ENCODE results near the gene CAB39.

The CAB39 gene

DNA sequence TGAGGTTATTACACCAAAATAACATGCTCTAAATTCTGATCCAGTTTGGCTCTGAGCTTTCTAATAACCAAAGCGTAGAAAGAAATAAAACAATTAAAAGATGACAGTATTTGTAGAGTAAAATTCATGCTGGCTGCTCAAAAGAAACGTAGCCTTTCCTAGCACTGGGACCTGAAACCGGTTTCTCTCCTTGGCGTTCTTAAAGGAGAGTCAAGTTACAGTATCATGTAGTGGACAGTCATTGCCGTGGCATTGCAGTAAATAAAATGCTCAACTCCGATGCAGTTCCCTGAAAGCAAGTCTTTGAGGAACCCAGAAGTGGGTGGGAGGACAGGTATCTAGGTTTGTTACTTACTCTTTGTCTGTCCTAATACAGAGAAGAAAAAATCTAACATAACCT is 99.4 kb downstream of the CAB39 start:
- TF ChIP-seq, protein P1, sequence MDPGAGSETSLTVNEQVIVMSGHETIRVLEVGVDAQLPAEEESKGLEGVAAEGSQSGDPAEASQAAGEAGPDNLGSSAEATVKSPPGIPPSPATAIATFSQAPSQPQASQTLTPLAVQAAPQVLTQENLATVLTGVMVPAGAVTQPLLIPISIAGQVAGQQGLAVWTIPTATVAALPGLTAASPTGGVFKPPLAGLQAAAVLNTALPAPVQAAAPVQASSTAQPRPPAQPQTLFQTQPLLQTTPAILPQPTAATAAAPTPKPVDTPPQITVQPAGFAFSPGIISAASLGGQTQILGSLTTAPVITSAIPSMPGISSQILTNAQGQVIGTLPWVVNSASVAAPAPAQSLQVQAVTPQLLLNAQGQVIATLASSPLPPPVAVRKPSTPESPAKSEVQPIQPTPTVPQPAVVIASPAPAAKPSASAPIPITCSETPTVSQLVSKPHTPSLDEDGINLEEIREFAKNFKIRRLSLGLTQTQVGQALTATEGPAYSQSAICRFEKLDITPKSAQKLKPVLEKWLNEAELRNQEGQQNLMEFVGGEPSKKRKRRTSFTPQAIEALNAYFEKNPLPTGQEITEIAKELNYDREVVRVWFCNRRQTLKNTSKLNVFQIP (CRISPR knock-in tag; IDR thresholded peaks at IDR 0.05; ENCODE audit: borderline replicate concordance, low read depth): no peak
- TF ChIP-seq, protein P2, sequence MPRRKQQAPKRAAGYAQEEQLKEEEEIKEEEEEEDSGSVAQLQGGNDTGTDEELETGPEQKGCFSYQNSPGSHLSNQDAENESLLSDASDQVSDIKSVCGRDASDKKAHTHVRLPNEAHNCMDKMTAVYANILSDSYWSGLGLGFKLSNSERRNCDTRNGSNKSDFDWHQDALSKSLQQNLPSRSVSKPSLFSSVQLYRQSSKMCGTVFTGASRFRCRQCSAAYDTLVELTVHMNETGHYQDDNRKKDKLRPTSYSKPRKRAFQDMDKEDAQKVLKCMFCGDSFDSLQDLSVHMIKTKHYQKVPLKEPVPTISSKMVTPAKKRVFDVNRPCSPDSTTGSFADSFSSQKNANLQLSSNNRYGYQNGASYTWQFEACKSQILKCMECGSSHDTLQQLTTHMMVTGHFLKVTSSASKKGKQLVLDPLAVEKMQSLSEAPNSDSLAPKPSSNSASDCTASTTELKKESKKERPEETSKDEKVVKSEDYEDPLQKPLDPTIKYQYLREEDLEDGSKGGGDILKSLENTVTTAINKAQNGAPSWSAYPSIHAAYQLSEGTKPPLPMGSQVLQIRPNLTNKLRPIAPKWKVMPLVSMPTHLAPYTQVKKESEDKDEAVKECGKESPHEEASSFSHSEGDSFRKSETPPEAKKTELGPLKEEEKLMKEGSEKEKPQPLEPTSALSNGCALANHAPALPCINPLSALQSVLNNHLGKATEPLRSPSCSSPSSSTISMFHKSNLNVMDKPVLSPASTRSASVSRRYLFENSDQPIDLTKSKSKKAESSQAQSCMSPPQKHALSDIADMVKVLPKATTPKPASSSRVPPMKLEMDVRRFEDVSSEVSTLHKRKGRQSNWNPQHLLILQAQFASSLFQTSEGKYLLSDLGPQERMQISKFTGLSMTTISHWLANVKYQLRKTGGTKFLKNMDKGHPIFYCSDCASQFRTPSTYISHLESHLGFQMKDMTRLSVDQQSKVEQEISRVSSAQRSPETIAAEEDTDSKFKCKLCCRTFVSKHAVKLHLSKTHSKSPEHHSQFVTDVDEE (CRISPR knock-in tag; IDR thresholded peaks at IDR 0.05): no peak
- no peak for TF ChIP-seq ESRRG (CRISPR knock-in tag; IDR thresholded peaks at IDR 0.05)
- TF ChIP-seq, protein P3, sequence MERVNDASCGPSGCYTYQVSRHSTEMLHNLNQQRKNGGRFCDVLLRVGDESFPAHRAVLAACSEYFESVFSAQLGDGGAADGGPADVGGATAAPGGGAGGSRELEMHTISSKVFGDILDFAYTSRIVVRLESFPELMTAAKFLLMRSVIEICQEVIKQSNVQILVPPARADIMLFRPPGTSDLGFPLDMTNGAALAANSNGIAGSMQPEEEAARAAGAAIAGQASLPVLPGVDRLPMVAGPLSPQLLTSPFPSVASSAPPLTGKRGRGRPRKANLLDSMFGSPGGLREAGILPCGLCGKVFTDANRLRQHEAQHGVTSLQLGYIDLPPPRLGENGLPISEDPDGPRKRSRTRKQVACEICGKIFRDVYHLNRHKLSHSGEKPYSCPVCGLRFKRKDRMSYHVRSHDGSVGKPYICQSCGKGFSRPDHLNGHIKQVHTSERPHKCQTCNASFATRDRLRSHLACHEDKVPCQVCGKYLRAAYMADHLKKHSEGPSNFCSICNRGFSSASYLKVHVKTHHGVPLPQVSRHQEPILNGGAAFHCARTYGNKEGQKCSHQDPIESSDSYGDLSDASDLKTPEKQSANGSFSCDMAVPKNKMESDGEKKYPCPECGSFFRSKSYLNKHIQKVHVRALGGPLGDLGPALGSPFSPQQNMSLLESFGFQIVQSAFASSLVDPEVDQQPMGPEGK (CRISPR knock-in tag; IDR thresholded peaks at IDR 0.05; ENCODE audit: borderline replicate concordance): no peak
- TF ChIP-seq ZFP30 (CRISPR knock-in tag; IDR thresholded peaks at IDR 0.05): no peak
- TF ChIP-seq CSDC2 (CRISPR knock-in tag; IDR thresholded peaks at IDR 0.05): no peak
- no peak for ATAC-seq

DNA sequence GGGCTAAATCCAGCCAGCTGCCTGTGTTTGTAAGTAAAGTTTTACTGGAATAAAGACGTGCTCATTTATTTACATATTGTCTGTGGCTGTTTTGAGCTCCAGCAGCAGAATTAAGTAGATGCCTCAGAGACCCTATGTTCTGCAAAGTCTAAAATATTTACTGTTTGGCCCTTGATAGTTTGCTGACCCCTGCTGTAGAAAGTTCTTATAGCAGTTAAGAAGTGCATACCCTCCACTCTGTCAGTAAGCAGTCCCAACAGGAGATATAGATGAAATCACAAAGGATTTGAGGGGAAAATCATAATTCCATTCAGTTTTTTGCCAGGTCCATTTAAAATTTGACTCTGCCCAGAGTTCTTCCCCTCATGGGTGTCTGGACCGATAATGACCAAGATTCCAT is 102.0 kb downstream of the CAB39 start:
- ATAC-seq: peak; percentile 88
- TF ChIP-seq BACH2 (CRISPR knock-in tag; IDR thresholded peaks at IDR 0.05; ENCODE audit: borderline replicate concordance): no peak
- TF ChIP-seq, protein P2 (CRISPR knock-in tag; IDR thresholded peaks at IDR 0.05): no peak
- no peak for TF ChIP-seq ZFP30 (CRISPR knock-in tag; IDR thresholded peaks at IDR 0.05)
- no peak for TF ChIP-seq CSDC2 (CRISPR knock-in tag; IDR thresholded peaks at IDR 0.05)
- TF ChIP-seq RARB (CRISPR knock-in tag; IDR thresholded peaks at IDR 0.05): no peak
- TF ChIP-seq ZNF565 (CRISPR knock-in tag; conservative IDR thresholded peaks at IDR 0.05; ENCODE audit: low read depth): no peak
- TF ChIP-seq ZFP3 (CRISPR knock-in tag; IDR thresholded peaks at IDR 0.05): no peak
- TF ChIP-seq PPARA (CRISPR knock-in tag; IDR thresholded peaks at IDR 0.05; ENCODE audit: borderline replicate concordance): no peak
- TF ChIP-seq ZNF8 (CRISPR knock-in tag; IDR thresholded peaks at IDR 0.05): no peak
- TF ChIP-seq, protein P1 (CRISPR knock-in tag; IDR thresholded peaks at IDR 0.05; ENCODE audit: borderline replicate concordance, low read depth): no peak
- TF ChIP-seq ZC3H10 (CRISPR knock-in tag; IDR thresholded peaks at IDR 0.05): no peak
- no peak for TF ChIP-seq ARNTL (CRISPR knock-in tag; IDR thresholded peaks at IDR 0.05; ENCODE audit: borderline replicate concordance, low read depth)
- no peak for TF ChIP-seq SNAI2 (CRISPR knock-in tag; IDR thresholded peaks at IDR 0.05)
- TF ChIP-seq ZNF70 (CRISPR knock-in tag; IDR thresholded peaks at IDR 0.05): no peak
- TF ChIP-seq OSR1 (CRISPR knock-in tag; IDR thresholded peaks at IDR 0.05): no peak
- no peak for TF ChIP-seq GLIS3 (CRISPR knock-in tag; IDR thresholded peaks at IDR 0.05)
- no peak for TF ChIP-seq ISL1 (CRISPR knock-in tag; IDR thresholded peaks at IDR 0.05)
- TF ChIP-seq, protein P3 (CRISPR knock-in tag; IDR thresholded peaks at IDR 0.05; ENCODE audit: borderline replicate concordance): no peak
- TF ChIP-seq, protein P4, sequence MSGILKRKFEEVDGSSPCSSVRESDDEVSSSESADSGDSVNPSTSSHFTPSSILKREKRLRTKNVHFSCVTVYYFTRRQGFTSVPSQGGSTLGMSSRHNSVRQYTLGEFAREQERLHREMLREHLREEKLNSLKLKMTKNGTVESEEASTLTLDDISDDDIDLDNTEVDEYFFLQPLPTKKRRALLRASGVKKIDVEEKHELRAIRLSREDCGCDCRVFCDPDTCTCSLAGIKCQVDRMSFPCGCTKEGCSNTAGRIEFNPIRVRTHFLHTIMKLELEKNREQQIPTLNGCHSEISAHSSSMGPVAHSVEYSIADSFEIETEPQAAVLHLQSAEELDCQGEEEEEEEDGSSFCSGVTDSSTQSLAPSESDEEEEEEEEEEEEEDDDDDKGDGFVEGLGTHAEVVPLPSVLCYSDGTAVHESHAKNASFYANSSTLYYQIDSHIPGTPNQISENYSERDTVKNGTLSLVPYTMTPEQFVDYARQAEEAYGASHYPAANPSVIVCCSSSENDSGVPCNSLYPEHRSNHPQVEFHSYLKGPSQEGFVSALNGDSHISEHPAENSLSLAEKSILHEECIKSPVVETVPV (CRISPR knock-in tag; IDR thresholded peaks at IDR 0.05): no peak
- no peak for TF ChIP-seq ESRRG (CRISPR knock-in tag; IDR thresholded peaks at IDR 0.05)

Measured in SK-N-SH treated with all-trans-retinoic acid at 6 μM for 48 hours (cell line).